Liver (tissue), 3 donors: Measurements from ENCODE around the gene TUBGCP5.

ENCODE experiments used
- CTCF ChIP-seq: fragments of 150-350 bp; IDR thresholded peaks from 2 replicates; pipeline ENCODE4 v1.5.1; 2017; ENCODE audit warnings: improper control_type of control experiment, low read depth, low read length; ENCODE audit not compliant: missing input control
- EGR1 ChIP-seq, 2 donors: IDR thresholded peaks; 2 replicates each; pipeline ENCODE4 v1.6.1; 2016 to 2018; ENCODE audit warnings: antibody characterized with exemption in 2 of 2, low read depth in 2 of 2
- HNF4G ChIP-seq: IDR thresholded peaks from 2 replicates; pipeline ENCODE4 v1.6.1; 2016; ENCODE audit warnings: antibody characterized with exemption
- RAD21 ChIP-seq, 2 donors: IDR thresholded peaks; 2 replicates each; pipeline ENCODE4 v1.6.1; 2016; ENCODE audit warnings: antibody characterized with exemption in 2 of 2, mild to moderate bottlenecking in 2 of 2
- SP1 ChIP-seq: IDR thresholded peaks from 2 replicates; pipeline ENCODE4 v1.6.1; 2018; ENCODE audit warnings: antibody characterized with exemption, mild to moderate bottlenecking
- YY1 ChIP-seq: IDR thresholded peaks from 2 replicates; pipeline ENCODE4 v1.6.1; 2016; ENCODE audit warnings: antibody characterized with exemption, mild to moderate bottlenecking
- TF ChIP-seq, protein P1 (sequence below): IDR thresholded peaks from 2 replicates; pipeline ENCODE4 v1.6.1; 2016; ENCODE audit warnings: antibody characterized with exemption
- donor health status: healthy.
- donor health status: healthy.

DNA sequence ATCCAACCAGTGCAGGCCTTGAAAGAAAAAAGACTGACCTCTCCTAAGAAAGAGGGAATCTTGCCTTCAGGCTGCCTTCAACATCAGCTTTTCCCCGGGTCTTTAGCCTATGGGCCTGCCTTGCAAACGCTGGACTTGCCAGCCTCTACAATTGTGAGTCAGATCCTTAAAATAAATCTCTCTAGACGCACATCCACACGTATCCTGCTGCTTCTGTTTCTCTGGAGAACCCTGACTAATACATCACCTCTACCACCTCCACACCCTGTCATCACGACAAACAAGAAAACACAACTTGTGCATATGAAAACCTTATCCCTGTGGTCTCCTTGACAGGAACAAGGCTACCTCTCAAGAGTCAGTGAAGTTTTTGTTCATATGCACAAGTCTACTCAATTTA is 71.0 kb downstream of the TUBGCP5 start:
- no peak for TF ChIP-seq SP1
- TF ChIP-seq CTCF, result no peak
- no peak for TF ChIP-seq EGR1 (IDR thresholded peaks at IDR 0.05; ENCODE audit: low read depth in 2 of 2)
- TF ChIP-seq, protein P1, sequence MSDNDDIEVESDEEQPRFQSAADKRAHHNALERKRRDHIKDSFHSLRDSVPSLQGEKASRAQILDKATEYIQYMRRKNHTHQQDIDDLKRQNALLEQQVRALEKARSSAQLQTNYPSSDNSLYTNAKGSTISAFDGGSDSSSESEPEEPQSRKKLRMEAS, result no peak
- no peak for TF ChIP-seq HNF4G
- TF ChIP-seq RAD21 (IDR thresholded peaks at IDR 0.05), result no peak
- no peak for TF ChIP-seq YY1
